ENCODE results near the gene OPTN. TPM values are rescaled to one million over a fixed set of nuclear protein-coding genes. Genes with fewer than 3 reads are reported as not detected.
A peak's percentile ranks its signal among the peaks of the same experiment; 100 is the strongest.
"Not testable (repeated sequence)": the region's sequence is repeated elsewhere in the genome, so short reads cannot be mapped to it uniquely, and the experiment has no call there.

OPTN gene
- total RNA-seq (10 to 100 TPM; 54.3 to 59.4 TPM), polyA plus RNA-seq (ENCODE audit: insufficient read length in 2 of 2) (10 to 100 TPM; 62.6 to 68.5 TPM)
- long read RNA-seq, donor 1, partial matches to known transcripts = 0 of 6 reads
- long read RNA-seq, donor 1, other reads (novel, unspliced or antisense) = 0 of 6 reads
- long read RNA-seq, donor 2, partial matches to known transcripts = 8 of 9 reads
- long read RNA-seq, donor 2, other reads (novel, unspliced or antisense) = 0 of 9 reads
- long read RNA-seq, donor 3, transcript OPTN-205 (14 exons, 3,321 nt) = major isoform, 5 of 5 reads
- long read RNA-seq, donor 3, partial matches to known transcripts = 0 of 5 reads
- long read RNA-seq, donor 3, other reads (novel, unspliced or antisense) = 0 of 5 reads
- long read RNA-seq, donor 4, transcript OPTN-205 (14 exons, 3,321 nt) = major isoform, 6 of 6 reads
- long read RNA-seq, donor 4, partial matches to known transcripts = 0 of 6 reads
- long read RNA-seq, donor 4, other reads (novel, unspliced or antisense) = 0 of 6 reads

- Histone ChIP-seq H3K27ac (ENCODE audit: low read depth, low read length) (peak within 1 kb of the TSS; percentile 81), H3K36me3 (ENCODE audit: control insufficient read depth, insufficient read depth, low read length) (no peaks in the 10 kb centered on the region), H3K27me3 (ENCODE audit: control insufficient read depth, insufficient read depth, low read length) (no peaks in the 10 kb centered on the region), H3K4me1 (ENCODE audit: control insufficient read depth, insufficient read depth, low read length) (peaks cover 26% of the 10 kb centered on the region), H3K4me3 (ENCODE audit: low read depth, low read length) (peak within 1 kb of the TSS; percentile 81), H3K9me3 (ENCODE audit: control insufficient read depth, insufficient read depth, low read length) (no peaks in the 10 kb centered on the region)
- WGBS (ENCODE audit: insufficient coverage) = under 1% methylated on average over 52 of the region's 54 CpGs
- DNase-seq (ENCODE audit: low read depth in 4 of 6, low spot score in 6 of 6) = peak; percentile 57 to 96 (median 73)
Observed at GRCh38 chr10:13099666-13100348, at the start of gene OPTN. OPTN (plus strand) TSS chr10:13100163; CDS start chr10:13109123, 8,960 bp downstream.

GRCh38 chr10:13051126-13051694, 48.8 kb upstream of the OPTN start:
- H3K4me1 ChIP-seq (ENCODE audit: control insufficient read depth, insufficient read depth, low read length) = no peaks in the 10 kb centered on the region
- no peak overlapping the region for H3K4me3 ChIP-seq (ENCODE audit: low read depth, low read length)
- H3K36me3 ChIP-seq (ENCODE audit: control insufficient read depth, insufficient read depth, low read length) = no peaks in the 10 kb centered on the region
- DNase-seq (ENCODE audit: low read depth in 4 of 6, low spot score in 6 of 6) = no peak
- no peaks in the 10 kb centered on the region for H3K9me3 ChIP-seq (ENCODE audit: control insufficient read depth, insufficient read depth, low read length)
- no peak overlapping the region for H3K27ac ChIP-seq (ENCODE audit: low read depth, low read length)
- no peaks in the 10 kb centered on the region for H3K27me3 ChIP-seq (ENCODE audit: control insufficient read depth, insufficient read depth, low read length)
- 42% methylated on average over 4 of the region's 7 CpGs for WGBS (ENCODE audit: insufficient coverage)

GRCh38 chr10:13053208-13053607, 46.8 kb upstream of the OPTN start:
- H3K36me3 ChIP-seq (ENCODE audit: control insufficient read depth, insufficient read depth, low read length); H3K27ac ChIP-seq (ENCODE audit: low read depth, low read length); H3K4me1 ChIP-seq (ENCODE audit: control insufficient read depth, insufficient read depth, low read length); DNase-seq (ENCODE audit: low read depth in 4 of 6, low spot score in 6 of 6); H3K4me3 ChIP-seq (ENCODE audit: low read depth, low read length); H3K27me3 ChIP-seq (ENCODE audit: control insufficient read depth, insufficient read depth, low read length); H3K9me3 ChIP-seq (ENCODE audit: control insufficient read depth, insufficient read depth, low read length): not testable (repeated sequence)
- 90% methylated on average over 1 of the region's 1 CpG for WGBS (ENCODE audit: insufficient coverage)

- no peak for DNase-seq (ENCODE audit: low read depth in 4 of 6, low spot score in 6 of 6)
- H3K36me3 ChIP-seq (ENCODE audit: control insufficient read depth, insufficient read depth, low read length) = no peaks in the 10 kb centered on the region
- H3K4me3 ChIP-seq (ENCODE audit: low read depth, low read length) = no peak overlapping the region
- H3K27ac ChIP-seq (ENCODE audit: low read depth, low read length) = no peak overlapping the region
- no peaks in the 10 kb centered on the region for H3K4me1 ChIP-seq (ENCODE audit: control insufficient read depth, insufficient read depth, low read length)
- H3K9me3 ChIP-seq (ENCODE audit: control insufficient read depth, insufficient read depth, low read length) = no peaks in the 10 kb centered on the region
- no peaks in the 10 kb centered on the region for H3K27me3 ChIP-seq (ENCODE audit: control insufficient read depth, insufficient read depth, low read length)
- WGBS (ENCODE audit: insufficient coverage) = 80% methylated on average over 5 of the region's 7 CpGs
Observed at GRCh38 chr10:13053794-13054462, 46.0 kb upstream of the OPTN start.

- no peaks in the 10 kb centered on the region for H3K9me3 ChIP-seq (ENCODE audit: control insufficient read depth, insufficient read depth, low read length)
- WGBS (ENCODE audit: insufficient coverage) = 87% methylated on average over 4 of the region's 4 CpGs
- no peaks in the 10 kb centered on the region for H3K36me3 ChIP-seq (ENCODE audit: control insufficient read depth, insufficient read depth, low read length)
- H3K4me1 ChIP-seq (ENCODE audit: control insufficient read depth, insufficient read depth, low read length) = no peaks in the 10 kb centered on the region
- DNase-seq (ENCODE audit: low read depth in 4 of 6, low spot score in 6 of 6) = no peak
- H3K27me3 ChIP-seq (ENCODE audit: control insufficient read depth, insufficient read depth, low read length) = no peaks in the 10 kb centered on the region
- no peak overlapping the region for H3K27ac ChIP-seq (ENCODE audit: low read depth, low read length)
- H3K4me3 ChIP-seq (ENCODE audit: low read depth, low read length) = no peak overlapping the region
Observed at GRCh38 chr10:13054844-13055243, 45.1 kb upstream of the OPTN start.

GRCh38 chr10:13056456-13057077, 43.4 kb upstream of the OPTN start:
- DNase-seq (ENCODE audit: low read depth in 4 of 6, low spot score in 6 of 6) = peak in 5 of 6 donors; percentile 29 to 86 (median 42)
- H3K27me3 ChIP-seq (ENCODE audit: control insufficient read depth, insufficient read depth, low read length) = no peaks in the 10 kb centered on the region
- no peaks in the 10 kb centered on the region for H3K9me3 ChIP-seq (ENCODE audit: control insufficient read depth, insufficient read depth, low read length)
- H3K4me1 ChIP-seq (ENCODE audit: control insufficient read depth, insufficient read depth, low read length) = no peaks in the 10 kb centered on the region
- no peaks in the 10 kb centered on the region for H3K36me3 ChIP-seq (ENCODE audit: control insufficient read depth, insufficient read depth, low read length)
- H3K4me3 ChIP-seq (ENCODE audit: low read depth, low read length) = no peak overlapping the region
- H3K27ac ChIP-seq (ENCODE audit: low read depth, low read length) = no peak overlapping the region
- WGBS (ENCODE audit: insufficient coverage) = 96% methylated on average over 3 of the region's 7 CpGs

GRCh38 chr10:13062803-13063202, 37.2 kb upstream of the OPTN start:
- Histone ChIP-seq H3K9me3 (ENCODE audit: control insufficient read depth, insufficient read depth, low read length) (no peaks in the 10 kb centered on the region), H3K4me3 (ENCODE audit: low read depth, low read length) (no peak overlapping the region), H3K27me3 (ENCODE audit: control insufficient read depth, insufficient read depth, low read length) (no peaks in the 10 kb centered on the region), H3K27ac (ENCODE audit: low read depth, low read length) (no peak overlapping the region), H3K36me3 (ENCODE audit: control insufficient read depth, insufficient read depth, low read length) (no peaks in the 10 kb centered on the region), H3K4me1 (ENCODE audit: control insufficient read depth, insufficient read depth, low read length) (no peaks in the 10 kb centered on the region)
- no peak for DNase-seq (ENCODE audit: low read depth in 4 of 6, low spot score in 6 of 6)
- whole genome bisulfite sequencing (ENCODE audit: insufficient coverage) = 97% methylated on average over 3 of the region's 5 CpGs

GRCh38 chr10:13066527-13066926, 33.4 kb upstream of the OPTN start:
- Histone ChIP-seq H3K36me3 (ENCODE audit: control insufficient read depth, insufficient read depth, low read length) (no peaks in the 10 kb centered on the region), H3K27ac (ENCODE audit: low read depth, low read length) (no peak overlapping the region), H3K9me3 (ENCODE audit: control insufficient read depth, insufficient read depth, low read length) (no peaks in the 10 kb centered on the region), H3K27me3 (ENCODE audit: control insufficient read depth, insufficient read depth, low read length) (no peaks in the 10 kb centered on the region), H3K4me1 (ENCODE audit: control insufficient read depth, insufficient read depth, low read length) (no peaks in the 10 kb centered on the region), H3K4me3 (ENCODE audit: low read depth, low read length) (no peak overlapping the region)
- WGBS (ENCODE audit: insufficient coverage) = 82% methylated on average over 3 of the region's 6 CpGs
- DNase-seq (ENCODE audit: low read depth in 4 of 6, low spot score in 6 of 6) = no peak

- no peaks in the 10 kb centered on the region for H3K4me1 ChIP-seq (ENCODE audit: control insufficient read depth, insufficient read depth, low read length)
- no peaks in the 10 kb centered on the region for H3K27me3 ChIP-seq (ENCODE audit: control insufficient read depth, insufficient read depth, low read length)
- DNase-seq (ENCODE audit: low read depth in 4 of 6, low spot score in 6 of 6) = no peak
- H3K36me3 ChIP-seq (ENCODE audit: control insufficient read depth, insufficient read depth, low read length) = no peaks in the 10 kb centered on the region
- no peaks in the 10 kb centered on the region for H3K9me3 ChIP-seq (ENCODE audit: control insufficient read depth, insufficient read depth, low read length)
- no peak overlapping the region for H3K27ac ChIP-seq (ENCODE audit: low read depth, low read length)
- no peak overlapping the region for H3K4me3 ChIP-seq (ENCODE audit: low read depth, low read length)
- 100% methylated on average over 1 of the region's 7 CpGs for whole genome bisulfite sequencing (ENCODE audit: insufficient coverage)
Observed at GRCh38 chr10:13067431-13067830, 32.5 kb upstream of the OPTN start.

Data from spinal cord (tissue), 10 donors.